Measurements from ENCODE around the gene NEK7.

- TF ChIP-seq POLR2A (IDR thresholded peaks at IDR 0.05; ENCODE audit: control extremely low read depth in 1 of 2, low read depth in 2 of 2, low read length in 2 of 2) (peak in 1 of 2 experiments; percentile 51; a peak in 1 of 3 replicates), SIN3A (conservative IDR thresholded peaks at IDR 0.05 in 1 of 2, IDR thresholded peaks at IDR 0.05 in 1 of 2; ENCODE audit: low read depth in 1 of 2, low read length in 2 of 2) (no peak), GABPA (IDR thresholded peaks at IDR 0.05; ENCODE audit: borderline replicate concordance, insufficient read depth, low read length) (no peak), KDM1A (IDR thresholded peaks at IDR 0.05; ENCODE audit: borderline replicate concordance, low read length) (no peak), EP300 (IDR thresholded peaks at IDR 0.05; ENCODE audit: borderline replicate concordance in 1 of 2, low read depth in 2 of 2, low read length in 2 of 2) (no peak), NRF1 (IDR thresholded peaks at IDR 0.05; ENCODE audit: low read depth, low read length) (no peak), TBP (IDR thresholded peaks at IDR 0.05; ENCODE audit: low read depth, low read length) (no peak), TAF1 (IDR thresholded peaks at IDR 0.05; ENCODE audit: low read depth, low read length) (no peak), CHD1 (IDR thresholded peaks at IDR 0.05; ENCODE audit: low read depth, low read length) (no peak), POLR2AphosphoS5 (IDR thresholded peaks at IDR 0.05; ENCODE audit: low read depth, low read length) (no peak), BCL11A (IDR thresholded peaks at IDR 0.05; ENCODE audit: low read depth in 2 of 2, low read length in 2 of 2) (no peak), MAX (IDR thresholded peaks at IDR 0.05) (no peak)
- TF ChIP-seq, protein P1, sequence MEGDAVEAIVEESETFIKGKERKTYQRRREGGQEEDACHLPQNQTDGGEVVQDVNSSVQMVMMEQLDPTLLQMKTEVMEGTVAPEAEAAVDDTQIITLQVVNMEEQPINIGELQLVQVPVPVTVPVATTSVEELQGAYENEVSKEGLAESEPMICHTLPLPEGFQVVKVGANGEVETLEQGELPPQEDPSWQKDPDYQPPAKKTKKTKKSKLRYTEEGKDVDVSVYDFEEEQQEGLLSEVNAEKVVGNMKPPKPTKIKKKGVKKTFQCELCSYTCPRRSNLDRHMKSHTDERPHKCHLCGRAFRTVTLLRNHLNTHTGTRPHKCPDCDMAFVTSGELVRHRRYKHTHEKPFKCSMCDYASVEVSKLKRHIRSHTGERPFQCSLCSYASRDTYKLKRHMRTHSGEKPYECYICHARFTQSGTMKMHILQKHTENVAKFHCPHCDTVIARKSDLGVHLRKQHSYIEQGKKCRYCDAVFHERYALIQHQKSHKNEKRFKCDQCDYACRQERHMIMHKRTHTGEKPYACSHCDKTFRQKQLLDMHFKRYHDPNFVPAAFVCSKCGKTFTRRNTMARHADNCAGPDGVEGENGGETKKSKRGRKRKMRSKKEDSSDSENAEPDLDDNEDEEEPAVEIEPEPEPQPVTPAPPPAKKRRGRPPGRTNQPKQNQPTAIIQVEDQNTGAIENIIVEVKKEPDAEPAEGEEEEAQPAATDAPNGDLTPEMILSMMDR (IDR thresholded peaks at IDR 0.05; ENCODE audit: control extremely low read depth in 1 of 3, insufficient read depth in 1 of 3, low read depth in 1 of 3, low read length in 3 of 3) = no peak
- TF ChIP-seq, protein P2, sequence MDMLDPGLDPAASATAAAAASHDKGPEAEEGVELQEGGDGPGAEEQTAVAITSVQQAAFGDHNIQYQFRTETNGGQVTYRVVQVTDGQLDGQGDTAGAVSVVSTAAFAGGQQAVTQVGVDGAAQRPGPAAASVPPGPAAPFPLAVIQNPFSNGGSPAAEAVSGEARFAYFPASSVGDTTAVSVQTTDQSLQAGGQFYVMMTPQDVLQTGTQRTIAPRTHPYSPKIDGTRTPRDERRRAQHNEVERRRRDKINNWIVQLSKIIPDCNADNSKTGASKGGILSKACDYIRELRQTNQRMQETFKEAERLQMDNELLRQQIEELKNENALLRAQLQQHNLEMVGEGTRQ (IDR thresholded peaks at IDR 0.05; ENCODE audit: low read length) = no peak
These were observed 1.3 kb downstream of the NEK7 start for GRCh38 chr1:198157847-198158725.

All from H1 (cell line).